CD8-positive, alpha-beta memory T cell (primary cell): ENCODE results near the gene CAPN15. TPM values are rescaled to one million over a fixed set of nuclear protein-coding genes. Genes with fewer than 3 reads are reported as not detected.
"Not testable (repeated sequence)": the region's sequence is repeated elsewhere in the genome, so short reads cannot be mapped to it uniquely, and the experiment has no call there.

Experiments used
- CTCF ChIA-PET: fragments of 350-600 bp; sonication (Branson Sonifier 250); formaldehyde crosslinking; loops from one replicate; lab custom pipeline; 2021; ENCODE audit warnings: antibody characterized with exemption; lab: Charles Lee
- POLR2A ChIA-PET: fragments of 350-600 bp; sonication (Branson Sonifier 250); formaldehyde crosslinking; loops from one replicate; lab custom pipeline; 2021; ENCODE audit warnings: antibody characterized with exemption; lab: Charles Lee
- DNase-seq, 5 donors: peaks; one replicate each; pipeline versions ENCODE4 v3.0.0 to v3.0.0-alpha.2; 2020 to 2022; ENCODE audit warnings: mixed read lengths in 1 of 5
- H3K27ac ChIP-seq: one replicate; pipeline ENCODE4 v1.7.0; 2013; ENCODE audit warnings: low read depth, mild to moderate bottlenecking, low read length, moderate library complexity
- H3K27me3 ChIP-seq: 2 replicates; pipeline ENCODE4 v1.7.0; 2013; ENCODE audit warnings: low read length, mild to moderate bottlenecking; ENCODE audit not compliant: insufficient read depth, poor library complexity, severe bottlenecking
- H3K36me3 ChIP-seq: 2 replicates; pipeline ENCODE4 v1.7.0; 2013; ENCODE audit warnings: mild to moderate bottlenecking, low read length, moderate library complexity; ENCODE audit not compliant: insufficient read depth
- H3K4me1 ChIP-seq: 2 replicates; pipeline ENCODE4 v1.7.0; 2013; ENCODE audit warnings: mild to moderate bottlenecking, low read length, moderate library complexity; ENCODE audit not compliant: insufficient read depth
- H3K4me3 ChIP-seq: 2 replicates; pipeline ENCODE4 v1.7.0; 2013; ENCODE audit warnings: mild to moderate bottlenecking, low read length
- H3K9me3 ChIP-seq: 2 replicates; pipeline ENCODE4 v1.7.0; 2013; ENCODE audit warnings: mild to moderate bottlenecking, low read length
- H3K27ac Mint-ChIP-seq, 8 donors: one replicate each; pipeline ENCODE4 v1.8.0; 2020 to 2021; ENCODE audit warnings: mixed read lengths in 8 of 8, mild to moderate bottlenecking in 6 of 8, inconsistent platforms in 3 of 8, moderate library complexity in 3 of 8
- H3K27me3 Mint-ChIP-seq, 2 donors: one replicate each; pipeline ENCODE4 v1.8.0; 2020 to 2021; ENCODE audit warnings: mixed read lengths in 2 of 2, mild to moderate bottlenecking in 1 of 2, moderate library complexity in 1 of 2
- H3K36me3 Mint-ChIP-seq, 3 donors: one replicate each; pipeline ENCODE4 v1.8.0; 2020 to 2021; ENCODE audit warnings: mixed read lengths in 3 of 3, inconsistent platforms in 1 of 3, mild to moderate bottlenecking in 1 of 3
- H3K4me1 Mint-ChIP-seq, 3 donors: one replicate each; pipeline ENCODE4 v1.8.0; 2020 to 2021; ENCODE audit warnings: mixed read lengths in 3 of 3, inconsistent platforms in 1 of 3, mild to moderate bottlenecking in 1 of 3
- H3K4me3 Mint-ChIP-seq, 7 donors: one replicate each; pipeline ENCODE4 v1.8.0; 2020 to 2021; ENCODE audit warnings: mixed read lengths in 7 of 7, mild to moderate bottlenecking in 6 of 7, moderate library complexity in 4 of 7, inconsistent platforms in 2 of 7
- H3K9me3 Mint-ChIP-seq, 5 donors: one replicate each; pipeline ENCODE4 v1.8.0; 2020 to 2022; ENCODE audit warnings: mixed read lengths in 5 of 5, mild to moderate bottlenecking in 3 of 5, moderate library complexity in 2 of 5, inconsistent platforms in 1 of 5
- polyA plus RNA-seq: library from polyadenylated mRNA; unstranded; fragments of 300-500 nt; fragmentation: Illumina TruSeq; gene quantifications from one replicate; pipeline ENCODE4 v1.2.3, GENCODE V29; 2021
- total RNA-seq, 2 experiments: library from RNA; stranded (reverse); gene quantifications; one replicate each; pipeline ENCODE4 v1.2.3, GENCODE V29; 2021

Gene CAPN15
- 10 to 100 TPM; 91.9 to 98.6 TPM for total RNA-seq
- 15.5 TPM for polyA plus RNA-seq

DNA sequence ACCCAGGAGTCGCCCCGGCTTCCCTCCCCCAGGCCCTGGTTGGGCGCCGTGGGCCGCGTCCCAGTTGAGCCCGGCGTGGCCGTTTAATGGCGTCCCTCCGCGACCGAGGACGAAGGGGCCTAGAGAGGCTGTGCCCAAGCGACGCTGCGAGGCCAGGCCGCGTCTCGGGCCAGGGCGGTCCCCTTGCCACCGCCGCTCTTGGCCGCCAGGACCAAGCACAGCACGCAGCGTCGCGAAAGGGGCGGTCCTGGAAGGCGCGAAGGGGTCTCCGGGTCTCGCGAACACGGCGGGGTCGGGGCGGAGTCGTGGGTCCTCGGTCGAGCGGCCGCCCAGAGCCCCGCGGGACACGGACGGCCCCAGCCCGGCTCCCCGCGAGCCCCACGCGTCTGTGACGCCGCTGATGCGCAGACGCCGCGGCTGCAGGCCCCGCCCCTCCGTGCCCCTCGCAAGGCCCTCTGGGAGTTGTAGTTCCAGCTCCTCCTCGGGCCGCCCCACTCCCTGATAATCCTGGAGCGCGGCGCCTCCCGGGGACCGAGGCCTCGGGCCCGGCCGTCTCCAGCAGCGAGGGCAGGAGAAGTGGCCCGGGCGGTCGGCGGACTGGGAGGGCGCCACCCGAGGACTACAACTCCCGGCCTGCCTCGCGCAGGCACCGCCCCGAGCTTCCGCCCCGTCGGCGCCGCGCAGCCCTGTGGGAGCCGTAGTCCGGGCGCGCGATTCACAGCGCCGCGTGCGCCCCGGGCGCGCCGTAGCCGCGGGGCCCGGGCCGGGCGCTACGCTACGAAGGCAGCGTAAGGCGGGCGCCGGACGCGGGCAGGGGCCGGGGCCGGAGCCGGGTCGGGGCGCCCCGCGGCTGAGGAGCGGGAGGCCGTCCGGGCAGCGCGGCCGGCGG is at the start of gene CAPN15:
Gene CAPN15 (plus strand): TSS at position 698 of the 889 bp plus-strand sequence. CDS start 19,127 bp downstream, outside the sequence.
- H3K27me3 Mint-ChIP-seq, result peaks cover 0 to 1% of the 10 kb centered on the region in 2 donors
- peak within 1 kb of the TSS; percentile 93 to 97 (median 93) for H3K4me3 Mint-ChIP-seq
- H3K4me1 ChIP-seq, result peaks cover 35% of the 10 kb centered on the region
- H3K36me3 ChIP-seq, result no peaks in the 10 kb centered on the region
- CTCF ChIA-PET, result interaction anchor here (1.1 kb wide), 1 partner anchor 9 kb away, joined by 3 read pairs; no protein-coding TSS in a partner anchor
- no peaks in the 10 kb centered on the region for H3K27me3 ChIP-seq
- peak within 1 kb of the TSS; percentile 87 for H3K4me3 ChIP-seq
- peak within 1 kb of the TSS; percentile 88 to 99 (median 94) for H3K27ac Mint-ChIP-seq
- peaks cover 0 to 8% (median 0%) of the 10 kb centered on the region in 3 donors for H3K36me3 Mint-ChIP-seq
- H3K9me3 ChIP-seq, result no peaks in the 10 kb centered on the region
- H3K4me1 Mint-ChIP-seq, result peaks cover 33 to 44% (median 36%) of the 10 kb centered on the region in 3 donors
- H3K9me3 Mint-ChIP-seq, result no peaks in the 10 kb centered on the region
- POLR2A ChIA-PET, result interaction anchor here (0.8 to 1.3 kb wide), 4 partner anchors 61 to 169 kb away, joined by 3 to 10 read pairs (median 3); partner anchors contain the start of gene METTL26
- H3K27ac ChIP-seq, result peak within 1 kb of the TSS; percentile 81
- DNase-seq, result peak; percentile 78 to 89 (median 87)

DNA sequence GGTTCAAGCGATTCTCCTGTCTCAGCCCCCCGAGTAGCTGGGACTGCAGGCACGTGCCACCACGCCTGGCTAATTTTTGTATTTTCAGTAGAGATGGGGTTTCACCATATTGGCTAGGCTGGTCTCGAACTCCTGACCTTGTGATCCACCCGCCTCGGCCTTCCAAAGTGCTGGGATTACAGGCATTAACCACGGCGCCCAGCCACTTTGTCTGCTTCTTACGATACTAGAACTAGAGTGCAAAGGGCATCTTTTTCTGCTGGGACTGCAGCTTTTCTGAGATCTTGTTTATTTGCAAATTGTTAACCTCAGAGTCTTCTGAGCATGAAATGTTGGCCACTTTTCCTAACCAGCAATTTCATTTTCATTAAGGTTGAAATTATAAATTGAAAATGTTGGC is 49.2 kb upstream of the CAPN15 start:
- H3K27ac ChIP-seq, H3K4me3 Mint-ChIP-seq, H3K27me3 Mint-ChIP-seq, H3K4me3 ChIP-seq, H3K27me3 ChIP-seq, H3K9me3 ChIP-seq, DNase-seq, H3K9me3 Mint-ChIP-seq, H3K36me3 ChIP-seq, H3K4me1 Mint-ChIP-seq, CTCF ChIA-PET, H3K4me1 ChIP-seq: not testable (repeated sequence)
- H3K27ac Mint-ChIP-seq, result peak overlapping the region in 1 of 8 donors; percentile 51
- POLR2A ChIA-PET, result interaction anchor here (0.6 kb wide), 1 partner anchor 34 kb away, joined by 3 read pairs; no protein-coding TSS in a partner anchor
- H3K36me3 Mint-ChIP-seq, result peaks cover 0 to 28% (median 3%) of the 10 kb centered on the region in 3 donors

DNA sequence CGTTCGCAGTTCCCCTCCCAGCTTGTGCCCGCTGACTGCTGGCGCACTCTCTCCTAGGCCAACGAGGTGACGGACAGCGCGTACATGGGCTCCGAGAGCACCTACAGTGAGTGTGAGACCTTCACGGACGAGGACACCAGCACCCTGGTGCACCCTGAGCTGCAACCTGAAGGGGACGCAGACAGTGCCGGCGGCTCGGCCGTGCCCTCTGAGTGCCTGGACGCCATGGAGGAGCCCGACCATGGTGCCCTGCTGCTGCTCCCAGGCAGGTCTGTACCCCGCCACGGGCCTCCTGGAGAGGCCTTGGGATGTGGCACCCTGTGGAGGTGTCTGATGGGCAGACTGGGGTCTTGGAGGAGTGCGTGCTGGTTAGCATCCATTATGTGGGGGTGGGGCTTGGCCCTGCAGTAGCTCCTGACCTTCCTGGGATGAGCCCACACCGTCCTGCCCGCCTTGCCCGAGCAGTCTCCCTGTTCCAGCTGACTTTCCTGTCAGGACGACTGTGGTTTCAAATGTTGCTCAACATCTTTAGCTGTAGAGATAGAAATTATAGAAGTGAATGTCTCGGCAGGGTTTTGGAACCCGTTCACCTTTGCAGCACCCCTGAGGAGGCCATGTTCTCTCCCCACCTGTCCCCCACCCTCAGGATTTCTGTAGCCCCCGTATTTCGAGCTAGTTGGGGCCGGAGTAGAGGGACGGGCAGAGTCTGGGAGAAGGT is 44.9 kb upstream of the CAPN15 start:
- POLR2A ChIA-PET, result no interaction called here

DNA sequence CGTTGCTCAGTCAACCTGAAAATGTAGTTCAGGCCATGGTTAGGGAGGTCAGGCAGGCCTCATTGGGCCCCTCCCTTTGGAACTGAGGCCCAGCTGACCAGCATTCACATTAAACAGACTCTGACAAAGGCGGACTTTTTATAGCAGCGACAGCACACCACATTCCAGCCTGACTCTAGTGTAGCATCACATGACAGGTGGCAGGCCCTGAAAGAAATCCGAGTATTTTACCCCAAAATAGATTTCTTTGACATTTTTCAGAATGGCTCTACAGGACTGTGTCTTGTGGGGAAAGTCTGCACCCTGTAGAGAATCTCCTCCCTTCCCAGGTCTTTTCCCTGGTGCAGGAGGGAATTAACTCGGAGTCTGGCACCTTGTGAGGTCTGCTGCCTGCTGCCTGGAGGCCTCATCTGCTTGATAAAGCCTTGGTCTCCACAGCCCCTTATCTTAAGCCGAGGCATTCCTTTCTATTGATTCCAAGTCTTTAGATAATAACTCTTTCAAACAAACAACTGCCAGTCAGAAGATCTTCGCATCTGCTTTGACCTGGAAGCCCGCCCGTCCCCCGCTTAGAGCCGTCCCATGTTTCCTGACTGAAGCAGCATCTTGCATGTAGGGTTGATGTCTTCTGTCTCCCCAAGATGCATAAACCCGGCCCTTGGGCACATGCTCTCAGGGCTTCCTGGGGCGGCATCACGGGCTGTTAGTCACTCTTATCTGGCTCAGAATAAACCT is 44.0 kb upstream of the CAPN15 start:
- no peaks in the 10 kb centered on the region for H3K9me3 ChIP-seq
- Mint-ChIP-seq H3K9me3 (no peaks in the 10 kb centered on the region), H3K4me3 (no peak overlapping the region), H3K36me3 (peaks cover 0 to 27% (median 3%) of the 10 kb centered on the region in 3 donors), H3K27ac (peak overlapping the region in 1 of 8 donors; percentile 29), H3K27me3 (no peaks in the 10 kb centered on the region), H3K4me1 (no peaks in the 10 kb centered on the region)
- no peaks in the 10 kb centered on the region for H3K36me3 ChIP-seq
- H3K4me3 ChIP-seq, result no peak overlapping the region
- POLR2A ChIA-PET, result no interaction called here
- CTCF ChIA-PET, result no interaction called here
- H3K4me1 ChIP-seq, result no peaks in the 10 kb centered on the region
- no peak overlapping the region for H3K27ac ChIP-seq
- H3K27me3 ChIP-seq, result no peaks in the 10 kb centered on the region
- no peak for DNase-seq

More for the DNA sequence above, 44.9 kb upstream of the CAPN15 start:
- Mint-ChIP-seq H3K9me3 (no peaks in the 10 kb centered on the region), H3K27ac (no peak overlapping the region), H3K4me3 (no peak overlapping the region), H3K27me3 (no peaks in the 10 kb centered on the region), H3K4me1 (no peaks in the 10 kb centered on the region), H3K36me3 (peaks cover 0 to 23% (median under 1%) of the 10 kb centered on the region in 3 donors)
- no peaks in the 10 kb centered on the region for H3K9me3 ChIP-seq
- DNase-seq, result no peak
- H3K36me3 ChIP-seq, result no peaks in the 10 kb centered on the region
- H3K27me3 ChIP-seq, result no peaks in the 10 kb centered on the region
- CTCF ChIA-PET, result no interaction called here
- H3K4me3 ChIP-seq, result no peak overlapping the region
- no peak overlapping the region for H3K27ac ChIP-seq
- H3K4me1 ChIP-seq, result no peaks in the 10 kb centered on the region

DNA sequence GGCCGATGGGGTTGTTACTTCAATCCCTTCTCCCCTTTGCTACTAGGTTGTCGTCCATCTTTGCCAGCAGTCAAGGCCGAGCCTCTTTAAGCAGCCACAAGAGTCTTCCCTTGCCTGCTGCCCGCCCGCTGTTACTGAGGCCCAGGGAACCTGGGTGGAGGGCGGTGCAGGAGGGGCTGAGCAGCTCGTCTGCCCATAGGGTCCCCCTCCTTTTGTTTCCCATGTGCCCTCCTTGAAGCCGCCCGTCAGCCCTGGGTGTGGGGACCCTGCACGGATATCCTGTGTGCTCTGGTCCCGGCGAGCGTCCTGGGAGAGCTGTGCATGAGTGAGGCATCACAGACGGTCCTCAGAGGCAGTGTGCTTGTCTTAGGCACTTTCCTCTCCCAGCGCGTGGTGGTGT is 37.9 kb upstream of the CAPN15 start:
- ChIA-PET CTCF (no interaction called here), POLR2A (no interaction called here)
- Histone ChIP-seq H3K36me3 (no peaks in the 10 kb centered on the region), H3K27ac (no peak overlapping the region), H3K9me3 (no peaks in the 10 kb centered on the region), H3K4me1 (no peaks in the 10 kb centered on the region), H3K27me3 (no peaks in the 10 kb centered on the region), H3K4me3 (no peak overlapping the region)
- DNase-seq, result no peak
- no peak overlapping the region for H3K27ac Mint-ChIP-seq
- no peaks in the 10 kb centered on the region for H3K9me3 Mint-ChIP-seq
- peaks cover 0 to 43% (median 7%) of the 10 kb centered on the region in 3 donors for H3K36me3 Mint-ChIP-seq
- H3K4me3 Mint-ChIP-seq, result no peak overlapping the region
- peaks cover 0 to 2% of the 10 kb centered on the region in 2 donors for H3K27me3 Mint-ChIP-seq
- H3K4me1 Mint-ChIP-seq, result no peaks in the 10 kb centered on the region

DNA sequence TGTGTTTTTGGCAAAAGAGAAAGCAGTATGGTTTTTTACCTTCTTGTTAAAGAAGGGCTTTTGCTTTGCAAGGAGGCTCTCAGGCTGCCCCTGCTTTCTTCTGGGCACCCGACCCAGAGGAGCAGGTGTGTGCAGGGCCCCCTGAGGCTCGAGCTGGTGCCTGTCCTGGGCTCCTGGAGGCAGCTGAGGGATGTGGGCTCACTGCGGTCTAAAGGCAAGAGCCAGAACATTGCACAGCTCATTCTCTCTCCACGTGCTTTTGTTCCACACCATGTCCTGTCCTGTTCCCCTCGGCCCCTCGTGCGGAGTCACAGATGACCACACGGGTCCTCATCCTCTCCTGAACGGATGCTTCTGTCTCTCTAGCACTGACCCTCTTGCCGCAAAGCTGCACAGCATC is 36.7 kb upstream of the CAPN15 start:
- ChIA-PET CTCF (no interaction called here), POLR2A (no interaction called here)
- no peak for DNase-seq
- Mint-ChIP-seq H3K9me3 (no peaks in the 10 kb centered on the region), H3K4me3 (no peak overlapping the region), H3K27ac (no peak overlapping the region), H3K36me3 (peaks cover 0 to 41% (median 7%) of the 10 kb centered on the region in 3 donors), H3K4me1 (peaks cover 0 to 6% (median 1%) of the 10 kb centered on the region in 3 donors), H3K27me3 (peaks cover 0 to 2% of the 10 kb centered on the region in 2 donors)
- no peaks in the 10 kb centered on the region for H3K9me3 ChIP-seq
- H3K4me3 ChIP-seq, result no peak overlapping the region
- no peaks in the 10 kb centered on the region for H3K27me3 ChIP-seq
- H3K36me3 ChIP-seq, result no peaks in the 10 kb centered on the region
- no peaks in the 10 kb centered on the region for H3K4me1 ChIP-seq
- no peak overlapping the region for H3K27ac ChIP-seq

DNA sequence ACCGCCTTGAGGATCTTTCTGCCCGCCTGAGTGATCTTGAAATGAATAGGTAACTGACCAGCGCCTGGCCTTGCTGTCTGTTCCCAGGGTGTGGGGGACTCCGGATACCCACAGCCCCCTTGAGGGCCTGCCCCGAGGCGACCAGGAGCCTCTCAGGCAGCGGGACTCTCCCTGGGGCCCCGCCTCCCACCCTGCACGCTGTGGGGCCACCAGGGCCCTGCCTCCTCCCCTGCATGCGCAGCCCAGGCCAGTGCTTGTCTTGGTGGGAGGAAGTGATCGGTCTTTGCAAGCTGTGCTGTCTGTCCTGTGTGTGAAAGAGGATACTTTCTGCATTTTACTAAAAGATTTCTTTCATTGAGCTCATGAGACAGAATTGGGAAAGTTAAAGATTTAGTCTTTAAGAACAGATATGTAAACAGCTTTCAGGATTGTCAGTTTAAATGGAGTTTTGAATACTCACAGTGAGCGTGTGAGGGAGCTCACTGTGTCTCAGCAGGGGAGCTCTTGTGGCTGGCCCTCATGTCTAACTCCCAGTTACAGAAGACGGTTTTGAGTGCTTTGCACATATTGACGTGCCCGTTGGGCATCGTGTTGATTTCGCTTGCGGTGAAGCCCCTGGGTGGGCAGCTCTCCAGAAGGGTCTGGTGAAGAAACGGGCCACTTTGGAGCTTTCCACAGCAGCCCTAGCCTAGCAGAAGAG is 36.1 kb upstream of the CAPN15 start:
- DNase-seq, result no peak
- Histone ChIP-seq H3K4me1 (no peaks in the 10 kb centered on the region), H3K27ac (no peak overlapping the region), H3K4me3 (no peak overlapping the region), H3K9me3 (no peaks in the 10 kb centered on the region), H3K27me3 (no peaks in the 10 kb centered on the region), H3K36me3 (no peaks in the 10 kb centered on the region)
- H3K27ac Mint-ChIP-seq, result no peak overlapping the region
- no peak overlapping the region for H3K4me3 Mint-ChIP-seq
- CTCF ChIA-PET, result no interaction called here
- H3K27me3 Mint-ChIP-seq, result peaks cover 0 to 2% of the 10 kb centered on the region in 2 donors
- H3K4me1 Mint-ChIP-seq, result peaks cover 0 to 6% (median 1%) of the 10 kb centered on the region in 3 donors
- H3K36me3 Mint-ChIP-seq, result peaks cover 0 to 40% (median 7%) of the 10 kb centered on the region in 3 donors
- POLR2A ChIA-PET, result no interaction called here
- H3K9me3 Mint-ChIP-seq, result no peaks in the 10 kb centered on the region
